ENCODE measurements around the gene THRAP3. TPM values are rescaled to one million over a fixed set of nuclear protein-coding genes. Genes with fewer than 3 reads are reported as not detected.
A peak's percentile ranks its signal among the peaks of the same experiment; 100 is the strongest.
"Not testable (repeated sequence)": the region's sequence is repeated elsewhere in the genome, so short reads cannot be mapped to it uniquely, and the experiment has no call there.

THRAP3 gene
- total RNA-seq, 2 donors from 2014 or later = 76.6 to 79.1 TPM

DNA sequence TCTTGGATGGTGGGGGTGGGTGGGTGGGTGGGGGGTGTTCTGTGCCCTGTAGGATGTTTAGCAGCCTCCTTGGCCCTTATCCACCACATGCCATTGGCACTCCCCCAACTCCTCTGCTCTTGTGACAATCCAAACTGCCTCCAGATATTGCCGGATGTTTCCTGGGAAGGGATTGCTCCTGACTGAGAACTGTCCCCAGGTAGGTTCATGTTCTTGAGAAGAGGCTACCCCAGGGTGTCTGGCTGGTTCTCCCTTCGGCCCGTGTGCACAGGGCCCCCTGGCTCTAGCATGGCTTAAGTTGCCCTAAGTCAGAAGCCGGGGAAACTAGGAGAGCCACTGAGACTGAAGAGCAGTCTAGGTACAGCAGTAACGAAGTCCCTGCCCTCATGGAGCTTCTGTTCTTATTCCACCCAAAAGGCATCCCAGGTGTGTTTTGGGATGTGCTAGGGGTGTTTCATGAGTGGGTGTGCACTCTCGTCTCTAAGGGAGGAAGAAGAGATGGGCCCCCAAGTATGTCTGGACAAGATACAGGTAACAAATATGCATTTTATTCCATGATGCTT is 19.8 kb upstream of the THRAP3 start:
- intact Hi-C loops (cut with DNase I) = no loop called here

DNA sequence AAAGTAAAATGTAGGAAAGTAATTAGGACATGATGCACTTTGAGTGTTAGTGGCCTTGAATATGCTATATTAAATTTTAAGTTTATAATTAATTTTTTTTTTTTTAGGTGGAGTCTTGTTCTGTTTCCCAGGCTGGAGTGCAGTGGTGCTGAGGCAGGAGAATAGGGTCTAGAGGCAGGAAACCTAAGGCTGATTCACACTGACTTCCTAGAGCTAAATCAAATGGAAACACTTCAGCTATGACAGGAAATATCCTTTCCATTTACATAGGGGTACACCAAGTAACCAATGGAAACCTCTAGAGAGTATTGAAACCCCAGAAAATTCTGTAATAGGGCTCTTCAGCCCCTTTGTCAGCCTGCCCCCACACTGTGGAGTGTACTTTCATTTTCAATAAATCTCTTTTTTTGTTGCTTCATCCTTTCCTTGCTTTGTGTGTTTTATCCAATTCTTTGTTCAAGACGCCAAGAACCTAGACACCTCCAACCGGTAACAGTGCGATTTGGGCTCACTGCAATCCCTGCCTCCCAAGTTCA is 17.9 kb upstream of the THRAP3 start:
- no peak for DNase-seq (ENCODE audit: low spot score)
- intact Hi-C loops (cut with DNase I) = no loop called here

More for the DNA sequence above, 19.8 kb upstream of the THRAP3 start:
- DNase-seq (ENCODE audit: low spot score) = no peak

DNA sequence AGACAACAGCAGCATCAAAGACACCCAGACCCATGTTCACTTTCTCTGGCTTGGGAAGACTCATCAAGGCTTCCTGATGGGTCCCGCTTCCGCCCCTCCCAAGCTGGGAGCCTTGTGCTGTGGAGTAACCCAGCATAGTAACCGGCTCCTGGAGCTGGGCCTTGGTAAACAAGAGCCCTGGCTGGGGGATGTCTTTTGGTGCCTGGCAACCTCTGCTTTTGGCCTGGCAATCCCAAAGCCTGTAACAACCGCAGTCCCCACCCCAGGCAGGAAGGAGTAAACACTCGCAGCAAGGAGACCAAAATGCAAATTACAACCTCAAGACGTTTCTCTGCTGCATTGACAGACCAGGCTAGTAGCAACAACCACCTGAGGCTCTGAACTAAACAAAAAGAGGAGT is 16.9 kb upstream of the THRAP3 start:
- intact Hi-C loops (cut with DNase I) = no loop called here
- DNase-seq (ENCODE audit: low spot score) = peak; percentile 93

DNA sequence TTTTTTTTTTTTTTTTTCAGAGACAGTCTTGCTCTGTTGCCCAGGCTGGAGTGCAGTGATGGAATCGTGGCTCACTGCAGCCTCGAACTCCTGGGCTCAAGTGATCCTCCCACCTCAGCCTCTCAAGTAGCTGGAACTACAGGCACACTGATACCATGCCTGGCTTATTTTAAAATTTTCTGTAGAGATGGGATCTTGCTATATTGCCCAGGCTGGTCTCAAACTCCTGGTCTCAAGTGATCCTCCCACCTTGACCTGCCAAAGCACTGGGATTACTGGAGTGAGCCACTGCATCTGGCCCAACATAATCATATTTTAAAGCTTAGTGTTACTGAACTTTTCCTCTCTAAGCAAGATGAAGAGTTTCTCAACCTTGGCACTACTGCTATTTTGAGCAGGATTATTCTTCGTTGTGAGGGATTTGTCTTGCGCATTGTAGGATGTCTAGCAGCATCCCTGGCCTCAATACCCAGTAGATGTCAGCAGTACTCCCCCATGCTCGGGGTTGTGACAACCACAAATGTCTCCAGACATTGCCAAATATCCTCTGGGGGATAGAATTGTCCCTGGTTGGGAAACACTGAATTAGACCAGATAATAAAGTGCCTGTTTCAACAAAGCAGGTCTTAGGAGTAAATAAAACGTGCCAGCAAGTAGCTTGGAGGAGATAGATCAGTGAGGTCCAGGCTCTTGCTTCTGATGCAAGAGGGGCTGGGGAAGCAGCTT is 15.1 kb upstream of the THRAP3 start:
- no peak for DNase-seq (ENCODE audit: low spot score)
- intact Hi-C loops (cut with DNase I) = no loop called here

DNA sequence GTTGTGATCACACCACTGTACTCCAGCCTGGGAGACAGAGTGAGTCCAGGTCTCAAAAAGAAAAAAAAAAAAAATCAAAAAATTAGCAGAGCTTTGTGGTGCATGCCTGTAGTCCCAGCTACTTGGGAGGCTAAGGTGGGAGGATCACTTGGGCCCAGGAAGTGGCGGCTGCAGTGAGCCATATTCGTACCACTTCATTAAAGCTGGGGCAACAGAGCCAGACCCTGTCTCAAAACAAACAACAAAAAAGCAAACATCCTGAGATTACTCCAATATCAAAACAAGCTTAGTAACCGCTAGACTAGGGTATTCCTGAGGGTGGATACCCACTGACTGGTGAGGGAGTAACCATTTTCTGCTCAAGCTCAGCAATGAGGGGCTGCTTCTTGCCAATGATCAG is 12.9 kb upstream of the THRAP3 start:
- intact Hi-C loops (cut with DNase I) = no loop called here
- DNase-seq (ENCODE audit: low spot score) = no peak

DNA sequence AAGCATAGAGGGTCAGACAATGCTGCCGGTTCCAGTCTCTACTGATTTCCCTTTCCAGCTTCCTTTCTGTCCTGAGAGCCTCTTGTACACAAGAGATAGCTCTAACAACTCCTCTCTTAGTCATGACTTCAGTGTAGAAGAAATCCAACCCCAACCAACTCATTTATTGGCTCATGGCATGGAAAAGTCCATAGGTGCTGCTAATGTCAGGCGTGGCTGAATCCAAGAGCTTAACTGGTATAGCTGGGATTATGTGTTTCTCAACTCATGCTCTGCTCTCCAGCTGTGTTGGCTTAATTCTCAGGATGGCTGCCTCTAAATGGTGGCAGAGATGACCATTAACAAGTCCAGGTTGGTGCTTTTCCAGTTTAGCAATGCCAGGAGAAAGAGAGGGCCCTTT is 12.4 kb upstream of the THRAP3 start:
- intact Hi-C loops (cut with DNase I) = no loop called here
- no peak for DNase-seq (ENCODE audit: low spot score)

DNA sequence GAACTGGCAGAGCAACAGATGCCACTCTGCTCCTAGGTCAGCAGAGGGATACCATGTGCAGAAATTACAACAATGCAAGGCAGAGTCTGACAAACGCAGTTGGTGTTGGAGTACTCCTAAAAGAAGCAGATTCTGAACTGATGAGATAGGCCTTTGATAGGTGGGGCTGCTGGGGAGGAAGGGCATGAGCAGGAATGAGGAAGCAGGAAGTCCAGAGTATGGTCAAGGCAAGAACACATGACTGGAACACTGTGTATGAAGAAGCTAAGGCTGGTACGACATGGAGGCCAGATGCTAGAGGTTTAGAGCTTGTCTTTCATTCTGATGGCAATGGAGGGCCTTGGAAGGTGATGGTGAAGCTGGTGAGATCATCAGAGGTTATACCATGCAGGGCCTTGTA is 11.5 kb upstream of the THRAP3 start:
- intact Hi-C loops (cut with DNase I) = no loop called here
- DNase-seq (ENCODE audit: low spot score) = no peak

DNA sequence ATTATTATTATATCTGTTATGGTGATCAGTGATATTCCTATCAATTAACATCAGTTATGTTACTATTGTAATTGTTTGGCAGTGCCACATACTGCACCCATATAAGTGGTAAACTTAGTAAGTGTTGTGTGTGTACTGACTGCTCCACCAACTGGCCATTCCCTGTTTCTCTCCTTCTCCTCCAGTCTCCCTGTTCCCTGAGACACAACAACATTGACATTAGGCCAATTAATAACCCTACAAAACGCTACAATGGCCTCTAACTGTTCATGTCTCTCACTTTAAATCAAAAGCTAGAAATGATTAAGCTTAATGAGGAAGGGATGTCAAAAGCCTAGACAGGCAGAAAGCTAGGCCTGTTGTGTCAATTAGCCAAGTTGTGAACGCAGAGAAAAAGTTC is 6.6 kb upstream of the THRAP3 start:
- no peak for DNase-seq (ENCODE audit: low spot score)
- intact Hi-C loops (cut with DNase I) = no loop called here

DNA sequence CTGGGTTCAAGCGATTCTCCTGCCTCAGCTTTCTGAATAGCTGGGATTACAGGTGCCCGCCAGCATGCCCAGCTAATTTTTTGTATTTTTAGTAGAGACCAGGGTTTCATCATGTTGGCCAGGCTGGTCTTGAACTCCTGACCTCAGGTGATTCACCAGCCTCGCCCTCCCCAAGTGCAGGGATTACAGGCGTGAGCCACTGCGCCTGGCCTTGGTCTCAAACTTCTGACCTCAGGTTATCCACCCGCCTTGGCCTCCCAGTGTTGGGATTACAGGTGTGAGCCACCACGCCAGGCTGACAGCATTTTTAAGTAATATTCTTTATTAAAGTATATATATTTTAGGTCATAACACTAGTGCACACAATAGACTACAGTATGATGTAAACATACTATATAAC is 2.3 kb upstream of the THRAP3 start:
- intact Hi-C loops (cut with DNase I); DNase-seq (ENCODE audit: low spot score): not testable (repeated sequence)

DNA sequence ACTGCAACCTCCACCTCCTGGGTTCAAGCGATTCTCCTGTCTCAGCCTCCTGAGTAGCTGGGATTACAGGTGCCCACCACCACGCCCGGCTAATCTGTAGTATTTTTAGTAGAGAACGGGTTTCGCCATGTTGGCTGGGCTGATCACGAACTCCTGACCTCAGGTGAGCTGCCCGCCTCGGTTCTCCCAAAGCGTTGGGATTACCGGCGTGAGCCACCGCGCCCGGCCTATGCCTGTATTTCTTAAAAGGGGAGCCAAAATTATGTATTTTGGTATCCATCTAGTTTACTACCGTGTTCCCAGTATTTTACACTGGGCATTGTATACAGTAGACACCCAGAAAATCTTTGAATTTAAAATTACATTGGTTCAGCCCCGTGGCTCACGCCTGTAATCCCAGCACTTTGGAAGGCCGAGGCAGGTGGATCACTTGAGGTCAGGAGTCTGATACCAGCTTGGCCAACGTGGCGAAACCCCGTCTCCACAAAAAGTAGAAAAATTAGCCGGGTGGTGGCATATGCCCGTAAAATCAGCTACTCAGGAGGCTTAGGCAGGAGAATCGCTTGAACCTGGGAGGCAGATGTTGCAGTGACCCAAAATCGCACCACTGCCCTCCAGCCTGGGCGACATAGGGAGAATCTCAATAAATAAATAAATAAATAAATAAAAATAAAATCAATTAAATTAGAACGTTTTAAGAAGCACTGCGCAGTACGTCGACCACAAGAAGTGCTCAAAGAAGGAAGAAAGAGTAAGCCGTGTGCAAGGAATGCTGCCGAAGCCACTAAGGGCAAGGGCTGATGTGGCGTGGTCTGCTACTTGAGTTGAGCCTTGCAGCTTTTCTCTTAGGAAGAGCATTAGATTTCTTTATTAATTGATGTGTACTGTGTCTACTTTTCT is 1.5 kb upstream of the THRAP3 start:
- intact Hi-C loops (cut with DNase I) = no loop called here
- DNase-seq (ENCODE audit: low spot score) = no peak

DNA sequence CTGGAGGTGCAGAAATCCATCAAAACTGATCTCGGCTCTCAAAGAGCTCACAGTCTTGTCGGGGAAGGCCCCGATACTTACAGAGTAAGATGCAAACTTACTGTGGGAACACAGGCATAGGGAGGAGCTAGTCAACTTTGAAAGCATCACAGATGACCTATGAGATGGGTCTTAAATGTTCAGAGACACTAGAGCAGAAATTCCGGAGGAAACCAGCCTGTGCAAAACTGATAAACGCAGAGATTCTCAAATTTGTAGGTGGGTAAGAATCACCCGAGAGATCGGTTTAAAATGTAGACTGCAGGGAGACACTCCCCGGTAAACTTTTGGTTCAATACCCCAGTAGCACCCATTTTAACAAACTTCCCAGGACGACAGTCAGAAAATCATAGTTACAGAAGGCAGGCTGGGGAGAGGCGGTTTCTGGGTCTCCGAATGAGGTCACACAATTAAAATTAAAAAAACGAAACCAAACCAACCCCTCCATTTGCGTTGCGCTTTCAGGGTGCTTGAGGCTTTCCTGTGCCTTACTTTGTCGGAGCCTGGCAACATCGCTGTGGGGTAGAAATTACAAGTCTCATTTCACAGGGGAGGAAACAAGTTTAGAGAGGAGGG is 755 bp upstream of the THRAP3 start:
- intact Hi-C loops (cut with DNase I) = no loop called here
- no peak for DNase-seq (ENCODE audit: low spot score)

DNA sequence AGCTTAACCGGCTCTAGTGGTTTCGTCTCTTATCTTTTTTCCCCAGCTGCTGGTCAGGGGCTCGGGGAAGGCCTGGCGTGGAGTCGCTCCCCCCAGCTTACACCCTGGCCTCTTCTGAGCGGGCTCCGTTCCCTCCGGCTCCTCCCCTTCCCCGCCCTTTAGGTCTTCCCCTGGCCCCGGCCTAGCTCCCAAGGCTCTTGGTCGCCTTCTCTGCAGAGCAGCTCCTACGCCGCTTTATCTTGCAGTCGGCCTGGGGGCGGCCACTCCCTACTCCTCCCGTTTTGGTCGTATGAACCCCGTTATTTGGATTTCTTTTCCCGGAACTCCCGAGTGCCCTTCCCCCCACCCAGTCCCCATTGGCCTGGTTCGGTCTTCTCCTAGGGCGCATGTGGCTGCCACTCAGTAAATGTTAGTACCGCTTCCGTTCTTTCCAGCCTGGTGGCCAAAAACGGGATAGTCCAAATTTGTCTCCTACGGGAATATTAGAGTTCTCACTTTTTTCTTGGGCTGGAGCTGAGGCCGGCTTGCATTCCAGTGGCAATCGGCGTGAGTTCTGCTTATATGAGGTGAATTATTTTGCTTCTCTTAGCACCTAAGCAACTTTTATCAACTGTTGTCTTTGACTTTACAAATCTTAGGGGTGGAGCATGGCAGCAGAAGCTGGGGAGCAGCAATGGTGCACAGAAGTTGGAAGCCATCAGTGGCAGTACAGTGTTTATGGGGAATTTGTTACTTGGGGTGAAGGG is 467 bp downstream of the THRAP3 start:
- intact Hi-C loops (cut with DNase I) = no loop called here

DNA sequence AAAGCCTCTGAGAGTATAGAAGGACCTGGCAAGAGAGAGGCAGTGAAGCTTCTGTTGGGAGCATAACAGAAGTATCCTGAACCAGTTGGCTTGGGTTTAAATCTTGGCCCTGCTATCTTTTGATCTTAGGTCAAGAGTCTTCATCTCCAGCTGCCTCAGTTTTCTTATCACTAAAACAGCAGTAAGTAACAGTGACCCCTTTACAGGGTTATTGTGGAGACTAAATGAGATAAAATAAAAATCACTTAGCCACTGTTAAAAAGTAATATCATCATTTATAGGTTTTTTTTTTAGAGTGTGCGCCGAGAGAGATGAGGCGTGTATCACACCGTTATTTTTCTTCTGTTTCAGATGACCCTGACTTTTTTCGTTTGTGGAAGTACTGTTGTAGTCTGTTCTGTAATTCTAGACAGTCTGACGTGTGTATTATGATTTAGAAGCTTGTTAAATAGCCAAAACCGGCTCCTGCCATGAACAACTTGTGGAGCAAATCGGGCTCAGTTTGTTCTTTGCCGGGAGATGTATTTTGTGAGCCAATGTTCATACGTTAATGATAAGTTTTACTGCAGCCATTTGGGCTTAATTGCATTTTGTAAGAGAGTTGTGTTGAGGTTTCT is 1.1 kb downstream of the THRAP3 start:
- no peak for DNase-seq (ENCODE audit: low spot score)
- intact Hi-C loops (cut with DNase I) = no loop called here

More for the DNA sequence above, 467 bp downstream of the THRAP3 start:
- peak; percentile 94 for DNase-seq (ENCODE audit: low spot score)

DNA sequence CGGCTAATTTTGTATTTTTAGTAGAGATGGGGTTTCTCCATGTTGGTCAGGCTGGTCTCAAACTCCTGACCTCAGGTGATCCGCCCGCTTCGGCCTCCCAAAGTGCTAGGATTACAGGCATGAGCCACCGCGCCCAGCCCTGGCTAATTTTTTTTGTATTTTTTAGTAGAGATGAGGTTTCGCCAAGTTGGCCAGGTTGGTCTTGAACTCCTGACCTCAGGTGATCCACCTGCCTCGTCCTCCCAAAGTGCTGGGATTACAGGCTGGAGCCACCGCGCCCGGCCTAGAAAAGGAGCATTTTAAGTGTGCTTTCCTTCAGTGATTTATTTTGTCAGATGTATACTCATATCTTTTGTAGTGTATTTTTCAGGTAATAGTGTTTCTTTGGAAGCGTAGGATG is 6.0 kb downstream of the THRAP3 start:
- DNase-seq (ENCODE audit: low spot score) = not testable (repeated sequence)
- intact Hi-C loops (cut with DNase I) = loop anchor here in 1 of 2 donors (5.0 kb wide), 1 partner anchor 52 kb away; no protein-coding TSS in a partner anchor

DNA sequence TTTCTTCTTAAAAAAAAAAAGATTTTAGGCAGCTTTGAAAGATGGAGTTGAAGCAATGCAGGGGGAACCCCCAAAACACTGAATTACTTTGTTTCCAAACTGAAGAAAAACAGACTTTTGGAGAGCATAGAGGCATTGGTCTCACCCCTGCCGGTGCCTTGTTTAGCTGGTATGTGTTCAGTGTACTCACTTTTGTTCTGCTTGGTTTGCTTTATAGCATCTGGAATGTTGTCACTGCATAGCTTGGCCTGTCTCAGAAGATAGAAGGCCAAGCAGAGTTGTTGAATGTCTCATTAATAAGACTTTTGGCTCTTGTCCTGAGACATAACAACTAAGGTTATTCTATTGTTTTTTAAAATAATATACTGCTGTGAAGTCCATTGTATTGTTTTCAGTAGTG is 6.9 kb downstream of the THRAP3 start:
- intact Hi-C loops (cut with DNase I) = loop anchor here in 1 of 2 donors (5.0 kb wide), 1 partner anchor 51 kb away; no protein-coding TSS in a partner anchor
- DNase-seq (ENCODE audit: low spot score) = no peak

DNA sequence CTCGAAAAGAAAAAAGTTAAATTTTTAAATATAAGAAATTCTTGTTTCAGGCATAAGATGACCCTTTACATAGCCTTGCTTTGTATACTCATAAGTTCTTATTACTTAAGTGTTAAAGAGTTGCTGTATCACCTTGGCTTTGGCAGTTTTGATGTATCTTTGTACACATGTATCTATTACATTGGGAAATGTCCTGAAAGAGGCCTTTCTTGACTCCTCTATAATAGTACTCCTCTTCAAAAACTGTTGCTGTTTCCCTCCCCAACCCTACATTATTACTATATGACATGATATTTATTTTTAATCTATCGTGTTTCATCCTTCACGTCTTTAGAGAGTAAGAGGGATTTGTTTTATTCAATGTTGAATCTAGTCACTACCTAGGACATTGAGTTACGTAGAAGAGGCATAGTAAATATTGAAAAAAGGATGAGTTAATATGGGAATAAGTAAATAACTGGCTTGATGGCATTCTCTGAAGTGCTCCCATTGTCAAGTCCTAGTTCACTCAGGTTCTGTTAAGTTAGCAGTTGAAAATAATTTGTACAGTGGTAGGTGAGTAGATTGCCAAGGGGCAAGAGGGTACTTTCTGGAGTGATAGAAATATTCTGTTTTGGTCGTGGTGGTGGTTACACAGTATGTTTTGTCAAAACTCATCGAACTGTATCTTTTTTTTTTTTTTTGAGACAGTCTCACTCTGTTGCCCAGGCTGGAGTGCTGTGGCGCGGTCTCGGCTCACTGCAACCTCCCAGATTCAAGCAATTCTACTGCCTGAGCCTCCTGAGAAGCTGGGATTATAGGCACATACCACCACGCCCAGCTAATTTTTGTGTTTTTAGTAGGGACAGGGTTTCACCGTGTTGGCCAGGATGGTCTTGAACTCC is 8.2 kb downstream of the THRAP3 start:
- no peak for DNase-seq (ENCODE audit: low spot score)
- intact Hi-C loops (cut with DNase I) = loop anchor here in 1 of 2 donors (5.0 kb wide), 1 partner anchor 50 kb away; no protein-coding TSS in a partner anchor

DNA sequence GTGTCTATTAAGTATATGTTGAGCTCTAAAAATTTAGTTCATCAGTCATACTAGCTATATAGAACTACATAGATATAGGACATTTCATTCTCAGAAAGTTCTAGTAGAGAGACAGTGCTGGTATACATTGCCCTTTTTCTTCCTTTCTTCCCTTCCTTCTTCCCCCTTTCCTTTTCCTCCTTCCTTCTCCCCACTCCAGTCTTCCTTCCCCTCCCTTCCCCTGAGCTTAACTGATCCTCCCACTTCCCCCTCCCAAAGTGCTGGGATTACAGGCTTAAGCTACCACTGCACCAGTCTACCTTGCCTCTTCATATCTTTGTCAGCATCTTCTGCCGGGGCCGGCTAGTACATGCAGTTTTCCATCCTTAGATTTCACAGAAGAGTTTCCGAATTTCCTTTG is 12.1 kb downstream of the THRAP3 start:
- DNase-seq (ENCODE audit: low spot score) = no peak
- intact Hi-C loops (cut with DNase I) = no loop called here
